ENCODE measurements around the gene FGR.

Gene FGR

DNA sequence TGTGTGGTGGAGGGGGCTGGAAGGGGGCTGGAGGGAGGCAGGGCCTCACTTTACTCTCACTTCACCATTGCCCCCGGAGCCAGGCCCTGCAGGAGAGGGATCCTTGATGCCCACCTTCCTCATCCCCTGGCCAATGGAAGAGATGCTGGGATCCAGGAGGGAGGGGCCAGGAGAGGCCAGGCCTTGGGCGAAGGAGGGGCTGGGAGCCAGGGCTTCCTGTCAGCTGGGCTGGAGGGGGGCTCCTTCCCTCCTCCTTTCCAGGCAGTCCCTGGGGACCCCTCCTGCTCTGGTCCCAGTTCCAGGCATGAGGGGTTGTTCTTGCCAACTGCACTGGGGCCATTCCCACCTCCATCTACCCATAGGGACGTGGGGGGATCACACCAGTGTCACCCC lies 36.7 kb downstream of the FGR start:
- peak overlapping the region; percentile 69 for H3K4me3 Mint-ChIP-seq
- no peaks in the 10 kb centered on the region for H3K4me1 Mint-ChIP-seq
- no peaks in the 10 kb centered on the region for H3K36me3 Mint-ChIP-seq (ENCODE audit: low read depth)
- TF ChIP-seq, protein P1, sequence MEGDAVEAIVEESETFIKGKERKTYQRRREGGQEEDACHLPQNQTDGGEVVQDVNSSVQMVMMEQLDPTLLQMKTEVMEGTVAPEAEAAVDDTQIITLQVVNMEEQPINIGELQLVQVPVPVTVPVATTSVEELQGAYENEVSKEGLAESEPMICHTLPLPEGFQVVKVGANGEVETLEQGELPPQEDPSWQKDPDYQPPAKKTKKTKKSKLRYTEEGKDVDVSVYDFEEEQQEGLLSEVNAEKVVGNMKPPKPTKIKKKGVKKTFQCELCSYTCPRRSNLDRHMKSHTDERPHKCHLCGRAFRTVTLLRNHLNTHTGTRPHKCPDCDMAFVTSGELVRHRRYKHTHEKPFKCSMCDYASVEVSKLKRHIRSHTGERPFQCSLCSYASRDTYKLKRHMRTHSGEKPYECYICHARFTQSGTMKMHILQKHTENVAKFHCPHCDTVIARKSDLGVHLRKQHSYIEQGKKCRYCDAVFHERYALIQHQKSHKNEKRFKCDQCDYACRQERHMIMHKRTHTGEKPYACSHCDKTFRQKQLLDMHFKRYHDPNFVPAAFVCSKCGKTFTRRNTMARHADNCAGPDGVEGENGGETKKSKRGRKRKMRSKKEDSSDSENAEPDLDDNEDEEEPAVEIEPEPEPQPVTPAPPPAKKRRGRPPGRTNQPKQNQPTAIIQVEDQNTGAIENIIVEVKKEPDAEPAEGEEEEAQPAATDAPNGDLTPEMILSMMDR (IDR thresholded peaks at IDR 0.05) = no peak
- peak overlapping the region; percentile 83 for H3K27ac Mint-ChIP-seq
- no peaks in the 10 kb centered on the region for H3K27me3 Mint-ChIP-seq (ENCODE audit: low read depth, poor library complexity)
- DNase-seq = peak; percentile 49
- no peaks in the 10 kb centered on the region for H3K9me3 Mint-ChIP-seq

DNA sequence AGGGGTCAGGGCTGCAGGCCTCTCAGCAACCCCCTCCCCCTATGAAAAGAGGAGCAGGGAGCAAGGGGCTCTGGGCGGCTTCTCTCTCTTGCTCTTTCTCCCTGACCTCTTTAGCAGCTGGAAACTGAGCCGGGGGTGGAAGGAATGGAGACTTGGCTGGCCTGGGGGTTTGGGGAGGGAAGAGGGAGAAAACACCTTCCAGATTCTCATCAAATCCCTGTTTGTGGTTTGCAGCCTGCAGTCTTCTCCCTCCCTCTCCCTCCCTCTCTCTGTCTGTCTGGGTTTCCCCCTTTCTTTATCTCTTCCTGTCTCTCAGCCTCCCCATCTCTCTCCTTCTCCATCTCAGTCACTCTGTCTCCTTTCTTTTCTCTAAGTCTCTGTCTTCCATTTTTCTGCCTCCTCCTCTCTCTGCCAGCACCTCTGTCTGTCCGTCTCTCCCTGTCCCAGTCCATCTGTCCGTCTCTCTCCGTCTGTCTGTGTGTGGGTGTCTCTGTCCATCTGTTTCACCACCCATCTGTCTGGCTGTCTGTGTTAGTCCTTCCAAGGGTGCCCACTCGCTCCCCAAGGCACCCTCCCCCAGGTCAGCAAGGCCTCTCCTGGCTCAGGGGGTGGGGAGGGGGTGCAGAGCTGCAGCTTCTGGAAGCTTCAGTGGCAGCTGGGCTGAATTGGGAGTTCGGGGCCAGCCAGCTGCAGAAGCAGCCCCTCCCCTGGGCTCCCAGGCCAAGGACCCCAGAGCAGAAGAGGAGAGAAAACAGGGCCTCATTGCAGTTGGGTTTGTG lies 37.3 kb downstream of the FGR start:
- H3K4me1 Mint-ChIP-seq = no peaks in the 10 kb centered on the region
- no peaks in the 10 kb centered on the region for H3K27me3 Mint-ChIP-seq (ENCODE audit: low read depth, poor library complexity)
- no peak for DNase-seq
- no peaks in the 10 kb centered on the region for H3K9me3 Mint-ChIP-seq
- H3K4me3 Mint-ChIP-seq = no peak overlapping the region
- TF ChIP-seq, protein P1 (IDR thresholded peaks at IDR 0.05) = no peak
- H3K27ac Mint-ChIP-seq = peak overlapping the region; percentile 85
- no peaks in the 10 kb centered on the region for H3K36me3 Mint-ChIP-seq (ENCODE audit: low read depth)

DNA sequence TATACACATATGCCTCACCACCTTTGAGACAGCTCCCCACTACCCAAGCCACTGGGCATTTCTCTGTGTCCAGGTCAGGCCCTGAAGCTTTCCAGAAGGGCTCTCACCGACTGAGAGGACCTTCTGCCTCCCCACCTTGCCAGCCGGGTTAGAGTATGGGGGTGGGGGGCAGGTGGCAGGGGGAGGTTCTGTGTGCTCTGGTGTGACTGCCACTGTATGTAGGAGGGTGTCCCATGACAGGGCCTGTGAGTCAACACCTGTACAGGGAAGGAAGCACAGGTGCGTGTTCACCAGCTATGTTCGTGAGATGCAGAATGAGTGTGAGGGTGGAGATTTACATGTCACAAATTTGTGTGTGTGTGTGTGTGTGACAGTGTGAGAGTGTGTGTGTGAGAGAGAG lies 38.0 kb downstream of the FGR start:
- Mint-ChIP-seq H3K9me3 (no peaks in the 10 kb centered on the region), H3K36me3 (ENCODE audit: low read depth) (no peaks in the 10 kb centered on the region), H3K27ac (no peak overlapping the region), H3K4me3 (no peak overlapping the region), H3K27me3 (ENCODE audit: low read depth, poor library complexity) (no peaks in the 10 kb centered on the region), H3K4me1 (peaks cover 2% of the 10 kb centered on the region)
- TF ChIP-seq, protein P1 (IDR thresholded peaks at IDR 0.05) = no peak
- no peak for DNase-seq

DNA sequence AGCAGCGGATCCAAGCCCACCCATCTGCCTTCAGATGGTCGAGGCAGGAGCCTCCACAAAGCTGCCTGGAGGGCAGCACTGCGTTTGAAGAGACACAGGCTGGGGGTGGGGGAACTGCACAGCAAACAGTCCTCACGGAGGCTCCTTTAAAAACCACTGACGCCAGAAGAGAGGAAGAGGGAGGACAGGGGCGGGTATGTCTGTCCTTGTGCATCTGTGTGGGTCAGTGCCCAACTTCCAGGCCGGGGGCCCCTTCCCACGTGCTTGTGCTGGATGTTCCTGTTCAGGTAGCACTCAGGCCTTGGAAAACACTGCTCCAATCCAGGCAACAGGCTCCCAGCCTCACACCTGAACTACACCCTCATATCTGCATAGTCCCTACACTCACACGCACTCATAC lies 38.7 kb downstream of the FGR start:
- TF ChIP-seq, protein P1 (IDR thresholded peaks at IDR 0.05) = no peak
- no peaks in the 10 kb centered on the region for H3K27me3 Mint-ChIP-seq (ENCODE audit: low read depth, poor library complexity)
- no peak for DNase-seq
- no peak overlapping the region for H3K4me3 Mint-ChIP-seq
- H3K4me1 Mint-ChIP-seq = peaks cover 9% of the 10 kb centered on the region
- no peak overlapping the region for H3K27ac Mint-ChIP-seq
- H3K9me3 Mint-ChIP-seq = no peaks in the 10 kb centered on the region
- H3K36me3 Mint-ChIP-seq (ENCODE audit: low read depth) = no peaks in the 10 kb centered on the region

DNA sequence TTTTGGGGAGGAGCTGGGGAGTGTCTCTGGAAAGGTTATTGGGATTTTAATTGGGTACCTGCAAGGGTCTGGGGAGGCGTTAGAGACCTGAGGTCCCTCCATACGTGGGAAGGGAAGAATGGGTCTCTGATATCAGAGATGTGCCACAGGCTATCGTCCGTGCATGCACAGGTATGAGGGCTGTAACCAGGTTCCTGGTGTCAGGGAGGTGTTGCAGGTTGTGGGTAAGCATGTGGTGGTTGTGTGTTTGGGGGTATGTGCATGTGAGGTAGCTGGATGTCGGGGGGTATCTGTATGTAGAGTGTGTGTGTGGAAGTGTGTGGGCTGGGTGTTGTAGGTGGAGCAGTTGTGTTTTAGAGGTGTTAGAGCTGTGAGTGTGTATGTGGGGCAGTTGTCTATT lies 39.4 kb downstream of the FGR start:
- H3K36me3 Mint-ChIP-seq (ENCODE audit: low read depth) = no peaks in the 10 kb centered on the region
- H3K4me3 Mint-ChIP-seq = no peak overlapping the region
- H3K4me1 Mint-ChIP-seq = peaks cover 15% of the 10 kb centered on the region
- H3K27ac Mint-ChIP-seq = no peak overlapping the region
- H3K9me3 Mint-ChIP-seq = no peaks in the 10 kb centered on the region
- H3K27me3 Mint-ChIP-seq (ENCODE audit: low read depth, poor library complexity) = no peaks in the 10 kb centered on the region
- TF ChIP-seq, protein P1 (IDR thresholded peaks at IDR 0.05) = no peak
- no peak for DNase-seq
